Spleen (tissue), 11 donors: Measurements from ENCODE around the gene TFPI. TPM values are rescaled to one million over a fixed set of nuclear protein-coding genes. Genes with fewer than 3 reads are reported as not detected.
A peak's percentile ranks its signal among the peaks of the same experiment; 100 is the strongest.
"Not testable (repeated sequence)": the region's sequence is repeated elsewhere in the genome, so short reads cannot be mapped to it uniquely, and the experiment has no call there.

Experiments
- DNase-seq: peaks from one replicate; pipeline ENCODE4 v3.0.0-alpha.2; 2020
- H3K27ac ChIP-seq, 8 donors: fragments of 200-600 bp; sonication (generic) in 7 of 8; 1 replicate in 4 of 8; 2 replicates in 4 of 8; pipeline versions ENCODE4 v1.5.0 to v1.8.0; 2016 to 2021; ENCODE audit warnings: inconsistent platforms in 4 of 8, mild to moderate bottlenecking in 4 of 8, moderate library complexity in 1 of 8
- H3K27me3 ChIP-seq, 7 donors: fragments of 200-600 bp; sonication (generic) in 6 of 7; replicated peaks in 1 of 7; 1 replicate in 4 of 7; 2 replicates in 3 of 7; pipeline versions ENCODE4 v1.5.0 to v1.8.0; 2016 to 2021; ENCODE audit warnings: inconsistent platforms in 3 of 7, mild to moderate bottlenecking in 1 of 7
- H3K36me3 ChIP-seq, 6 donors: fragments of 200-600 bp; sonication (generic) in 5 of 6; 1 replicate in 4 of 6; 2 replicates in 2 of 6; pipeline versions ENCODE4 v1.5.0 to v1.8.0; 2016 to 2021; ENCODE audit warnings: inconsistent platforms in 2 of 6
- H3K4me1 ChIP-seq, 6 donors: fragments of 200-600 bp; sonication (generic) in 5 of 6; 1 replicate in 3 of 6; 2 replicates in 3 of 6; pipeline versions ENCODE4 v1.5.0 to v1.8.0; 2016 to 2021; ENCODE audit warnings: inconsistent platforms in 3 of 6
- H3K4me3 ChIP-seq, 8 donors: fragments of 200-600 bp; sonication (generic) in 7 of 8; 1 replicate in 4 of 8; 2 replicates in 4 of 8; pipeline versions ENCODE4 v1.5.0 to v1.8.0; 2016 to 2021; ENCODE audit warnings: inconsistent platforms in 4 of 8, mild to moderate bottlenecking in 4 of 8, moderate library complexity in 2 of 8
- H3K9me3 ChIP-seq, 8 donors: fragments of 200-600 bp; sonication (generic) in 7 of 8; 1 replicate in 4 of 8; 2 replicates in 4 of 8; pipeline versions ENCODE4 v1.5.0 to v1.8.0; 2016 to 2021; ENCODE audit warnings: inconsistent platforms in 4 of 8
- POLR2A ChIP-seq, 3 donors: fragments of 450-650 bp; IDR thresholded peaks; one replicate each; pipeline ENCODE4 v1.5.1; 2017; ENCODE audit warnings: antibody characterized with exemption in 3 of 3, mild to moderate bottlenecking in 1 of 3
- POLR2AphosphoS5 ChIP-seq, 3 donors: sonication (generic); formaldehyde crosslinking; IDR thresholded peaks; one replicate each; pipeline ENCODE4 v1.5.1; 2017; ENCODE audit warnings: antibody characterized with exemption in 3 of 3
- WGBS, 5 donors: extraction: QIAGEN DNeasy Blood & Tissue Kit in 3 of 5; methylation state at CpG; one replicate each; pipeline versions ENCODE4 v1.1.5 to v1.1.7; 2013 to 2018; 5-methylcytosine and 5-hydroxymethylcytosine counted together
- intact Hi-C: fragments of 100-400 bp; cut with DNase I; formaldehyde crosslinking; loops from one replicate; pipeline ENCODE4 v1.15.0; 2023; ENCODE audit warnings: low total_unique reads
- polyA plus RNA-seq, 3 donors: library from polyadenylated mRNA; stranded (reverse); fragments of 200-250 nt; gene quantifications; one replicate each; pipeline ENCODE4 v1.2.1, GENCODE V29; 2013
- total RNA-seq, 7 donors: library from RNA; depleted of rRNA in 3 of 7; stranded (reverse); fragments of >200 nt in 3 of 7; fragmentation: NEBNext Ultra II Directional in 4 of 7; extraction: Animal tissue kit (Norgen Biotek cat#: 25700) in 4 of 7; gene quantifications; one replicate each; pipeline versions ENCODE4 v1.1.0 to v1.2.1, GENCODE V29; 2016 to 2021
- TF ChIP-seq, protein P1 (sequence below), 11 experiments: fragments of 200-600 bp in 7 of 11; fragments of 450-650 bp in 4 of 11; sonication (generic) in 4 of 11; IDR thresholded peaks in 8 of 11; conservative IDR thresholded peaks in 3 of 11; 1 replicate in 7 of 11; 2 replicates in 4 of 11; pipeline versions ENCODE4 v1.4.0 to v1.8.0; 2016 to 2021; ENCODE audit warnings: antibody characterized with exemption in 11 of 11, inconsistent platforms in 4 of 11, mild to moderate bottlenecking in 1 of 11
- donor health status: healthy with polysubstance abuse.
- donor health status: DM: no; HTN: no; CAD: no; lungs with moderate emphysema.
- donor health status: DM: no; HTN: no; CAD: no.
- donor health status: Bipolar disorder and iron deficiency.
- donor health status: healthy.
- donor health status: DM: no; HTN: no; CAD: no.
- donor health status: DM: yes; HTN: yes; CAD: no.

The TFPI gene
- total and polyA plus RNA-seq, 10 donors, result 7.4 to 117 (median 44.8) TPM

DNA sequence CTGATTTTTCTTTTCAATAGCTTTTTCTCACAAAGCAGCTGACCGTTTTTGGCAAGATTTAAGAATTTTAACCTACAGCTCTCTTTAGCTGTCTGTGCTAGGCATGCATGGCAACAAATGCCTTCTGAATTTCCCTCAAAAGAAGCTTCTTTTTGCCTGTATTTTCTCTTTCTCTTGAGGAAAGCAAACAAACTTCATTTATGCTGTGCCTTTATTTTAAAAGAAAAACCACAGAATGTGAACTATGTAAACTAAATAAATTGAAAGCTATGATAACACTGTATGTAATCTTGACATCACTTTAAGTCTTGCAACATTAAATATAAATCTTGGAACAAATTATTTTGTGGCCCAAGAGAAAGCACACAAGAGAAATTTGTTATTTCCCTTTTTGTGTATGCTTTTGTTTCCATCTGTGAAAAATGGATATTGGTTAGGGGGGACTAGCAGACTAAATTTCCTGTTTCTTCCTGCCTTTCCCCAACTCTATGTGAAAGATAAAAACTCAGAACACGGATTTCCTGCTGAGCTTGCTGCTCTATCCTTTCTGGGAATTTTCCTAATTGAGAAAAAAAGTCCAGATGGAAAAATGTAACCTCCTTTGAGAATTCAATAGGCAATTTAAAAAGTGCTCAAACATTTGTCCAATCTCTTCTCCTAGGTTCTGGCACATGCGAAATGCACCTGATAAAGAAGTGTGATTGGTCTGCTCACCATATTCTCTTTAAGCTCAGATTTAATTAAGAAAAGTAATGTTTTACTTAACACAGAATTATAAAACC lies 20.9 kb upstream of the TFPI start:
- H3K27ac ChIP-seq, result peak overlapping the region in 6 of 8 donors; percentile 18 to 67 (median 48)
- H3K9me3 ChIP-seq, result peaks cover 0 to 22% (median 7%) of the 10 kb centered on the region in 8 donors
- H3K27me3 ChIP-seq, result no peaks in the 10 kb centered on the region
- H3K4me1 ChIP-seq, result peaks cover 0 to 18% (median 3%) of the 10 kb centered on the region in 6 donors
- no peak for DNase-seq
- no peak overlapping the region for H3K4me3 ChIP-seq
- TF ChIP-seq POLR2AphosphoS5 (IDR thresholded peaks at IDR 0.05), result no peak
- TF ChIP-seq, protein P1, sequence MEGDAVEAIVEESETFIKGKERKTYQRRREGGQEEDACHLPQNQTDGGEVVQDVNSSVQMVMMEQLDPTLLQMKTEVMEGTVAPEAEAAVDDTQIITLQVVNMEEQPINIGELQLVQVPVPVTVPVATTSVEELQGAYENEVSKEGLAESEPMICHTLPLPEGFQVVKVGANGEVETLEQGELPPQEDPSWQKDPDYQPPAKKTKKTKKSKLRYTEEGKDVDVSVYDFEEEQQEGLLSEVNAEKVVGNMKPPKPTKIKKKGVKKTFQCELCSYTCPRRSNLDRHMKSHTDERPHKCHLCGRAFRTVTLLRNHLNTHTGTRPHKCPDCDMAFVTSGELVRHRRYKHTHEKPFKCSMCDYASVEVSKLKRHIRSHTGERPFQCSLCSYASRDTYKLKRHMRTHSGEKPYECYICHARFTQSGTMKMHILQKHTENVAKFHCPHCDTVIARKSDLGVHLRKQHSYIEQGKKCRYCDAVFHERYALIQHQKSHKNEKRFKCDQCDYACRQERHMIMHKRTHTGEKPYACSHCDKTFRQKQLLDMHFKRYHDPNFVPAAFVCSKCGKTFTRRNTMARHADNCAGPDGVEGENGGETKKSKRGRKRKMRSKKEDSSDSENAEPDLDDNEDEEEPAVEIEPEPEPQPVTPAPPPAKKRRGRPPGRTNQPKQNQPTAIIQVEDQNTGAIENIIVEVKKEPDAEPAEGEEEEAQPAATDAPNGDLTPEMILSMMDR (IDR thresholded peaks at IDR 0.05 in 8 of 11, conservative IDR thresholded peaks at IDR 0.05 in 3 of 11), result no peak
- no peaks in the 10 kb centered on the region for H3K36me3 ChIP-seq
- 41 to 50% (median 44%) methylated on average over 3 of the region's 3 CpGs for WGBS, 5 donors
- intact Hi-C loops, result no loop called here

DNA sequence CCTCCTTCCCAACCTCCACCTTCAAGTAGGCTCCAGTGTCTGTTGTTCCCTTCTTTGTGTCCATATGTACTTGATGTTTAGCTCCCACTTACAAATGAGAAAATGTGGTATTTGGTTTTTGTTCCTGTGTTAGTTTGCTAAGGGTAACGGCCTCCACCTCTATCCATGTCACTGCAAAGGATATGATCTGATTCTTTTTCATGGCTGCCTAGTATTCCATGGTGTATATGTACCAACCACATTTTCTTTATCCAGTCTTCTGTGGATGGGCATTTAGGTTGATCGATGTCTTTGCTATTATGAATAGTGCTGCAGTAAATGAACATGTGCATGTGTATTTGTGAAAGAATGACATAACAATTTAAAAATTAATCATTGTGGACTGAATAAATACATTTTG lies 19.5 kb upstream of the TFPI start:
- intact Hi-C loops, result no loop called here
- TF ChIP-seq, protein P1 (IDR thresholded peaks at IDR 0.05 in 8 of 11, conservative IDR thresholded peaks at IDR 0.05 in 3 of 11), result no peak
- TF ChIP-seq POLR2AphosphoS5 (IDR thresholded peaks at IDR 0.05) (no peak), POLR2A (IDR thresholded peaks at IDR 0.05) (no peak)
- Histone ChIP-seq H3K4me1 (peaks cover 0 to 18% (median 3%) of the 10 kb centered on the region in 6 donors), H3K4me3 (no peak overlapping the region), H3K9me3 (peaks cover 0 to 22% (median 7%) of the 10 kb centered on the region in 8 donors), H3K36me3 (no peaks in the 10 kb centered on the region), H3K27me3 (no peaks in the 10 kb centered on the region), H3K27ac (no peak overlapping the region)
- no peak for DNase-seq
- WGBS, 5 donors, result 80 to 94% (median 88%) methylated on average over 2 of the region's 2 CpGs

DNA sequence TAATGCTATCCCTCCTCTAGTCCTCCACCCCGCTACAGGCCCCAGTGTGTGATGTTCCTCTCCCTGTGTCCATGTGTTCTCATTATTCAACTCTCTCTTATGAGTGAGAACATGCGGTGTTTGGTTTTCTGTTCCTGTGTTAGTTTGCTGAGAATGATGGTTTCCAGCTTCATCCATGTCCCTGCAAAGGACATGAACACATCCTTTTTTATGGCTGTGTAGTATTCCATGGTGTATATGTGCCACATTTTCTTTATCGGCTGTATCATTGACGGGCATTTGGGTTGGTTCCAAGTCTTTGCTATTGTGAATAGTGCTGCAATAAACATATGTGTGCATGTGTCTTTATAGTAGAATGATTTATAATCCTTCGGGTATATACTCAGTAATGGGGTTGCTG lies 17.8 kb upstream of the TFPI start:
- H3K27me3 ChIP-seq, H3K36me3 ChIP-seq, H3K27ac ChIP-seq, DNase-seq, intact Hi-C loops, H3K4me3 ChIP-seq: not testable (repeated sequence)
- 90 to 96% (median 94%) methylated on average over 5 of the region's 5 CpGs for WGBS, 5 donors
- Histone ChIP-seq H3K9me3 (peaks cover 0 to 22% (median 7%) of the 10 kb centered on the region in 8 donors), H3K4me1 (peaks cover 0 to 18% (median 3%) of the 10 kb centered on the region in 6 donors)

DNA sequence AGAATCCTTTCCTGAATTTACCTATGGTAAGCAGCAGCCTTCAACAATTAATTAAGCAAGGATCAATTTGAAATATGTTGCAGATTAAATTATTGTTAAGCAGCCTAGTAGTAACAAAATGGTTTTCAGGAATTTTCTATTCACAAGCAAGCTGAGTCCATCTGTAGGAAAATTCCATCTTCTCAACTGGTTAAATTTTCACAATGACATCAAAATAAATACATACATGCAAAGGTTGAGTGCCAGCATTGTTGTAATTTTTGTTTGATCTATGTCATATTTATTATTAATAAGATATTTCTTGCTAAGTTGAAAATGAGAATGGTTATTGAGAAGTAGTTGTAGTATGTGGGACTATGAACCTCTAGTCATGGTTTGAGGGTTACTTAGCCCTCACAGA lies 15.3 kb upstream of the TFPI start:
- Histone ChIP-seq H3K36me3 (no peaks in the 10 kb centered on the region), H3K27ac (no peak overlapping the region), H3K27me3 (no peaks in the 10 kb centered on the region), H3K4me1 (no peaks in the 10 kb centered on the region), H3K9me3 (peaks cover 0 to 22% (median 7%) of the 10 kb centered on the region in 8 donors), H3K4me3 (no peak overlapping the region)
- TF ChIP-seq POLR2AphosphoS5 (IDR thresholded peaks at IDR 0.05), result no peak
- TF ChIP-seq POLR2A (IDR thresholded peaks at IDR 0.05), result no peak
- TF ChIP-seq, protein P1 (IDR thresholded peaks at IDR 0.05 in 8 of 11, conservative IDR thresholded peaks at IDR 0.05 in 3 of 11), result no peak
- DNase-seq, result no peak
- intact Hi-C loops, result no loop called here
